ENCODE data around the gene RECQL. TPM values are rescaled to one million over a fixed set of nuclear protein-coding genes. Genes with fewer than 3 reads are reported as not detected.

RECQL gene
- total and polyA plus RNA-seq, 9 of the 15 experiments (the other 6 are each of a cell fraction or from before 2014, with no cell fraction given): 22.2 to 44.7 (median 28.5) TPM

GRCh38 chr12:21438643-21439042 is 62.8 kb downstream of the RECQL start:
- Histone ChIP-seq H3K4me1 (replicated peaks in 1 of 2; ENCODE audit: control insufficient read depth in 2 of 2, insufficient read depth in 2 of 2, low read length in 2 of 2) (peaks cover 0 to 6% of the 10 kb centered on the region in 2 experiments; a peak in 3 of 5 replicates), H4K20me1 (replicated peaks; ENCODE audit: control insufficient read depth, insufficient read depth, low read length) (no peaks in the 10 kb centered on the region), H3K79me2 (ENCODE audit: control insufficient read depth, insufficient read depth, low read length) (peaks cover 16% of the 10 kb centered on the region), H3K9ac (ENCODE audit: insufficient read depth in 1 of 2, low read depth in 2 of 2, low read length in 2 of 2) (peak overlapping the region in 1 of 2 experiments; percentile 94; a peak in 2 of 4 replicates), H3K9me1 (ENCODE audit: control insufficient read depth, insufficient read depth, low read length) (no peaks in the 10 kb centered on the region), H3K36me3 (ENCODE audit: control insufficient read depth, insufficient read depth, low read length) (no peaks in the 10 kb centered on the region), H2AFZ (ENCODE audit: low read depth, low read length) (peak overlapping the region; percentile 87), H3K27ac (ENCODE audit: extremely low read depth, low read depth, low read length) (peak overlapping the region; percentile 96), H3K9me3 (replicated peaks; ENCODE audit: control insufficient read depth, insufficient read depth, low read depth, low read length) (no peaks in the 10 kb centered on the region), H3K4me3 (peak overlapping the region; percentile 70), H3K4me2 (ENCODE audit: insufficient read depth, low read length) (peak overlapping the region; percentile 79), H3K27me3 (ENCODE audit: control insufficient read depth in 2 of 2, insufficient read depth in 2 of 2, low read length in 2 of 2) (no peaks in the 10 kb centered on the region)
- 4% methylated on average over 5 of the region's 5 CpGs for WGBS (ENCODE audit: insufficient coverage, low coverage, missing lambda C conversion rate)
- ChIA-PET POLR2A (interaction anchor here (1.2 to 1.6 kb wide), 2 partner anchors 8 to 20 kb away, joined by 4 to 5 read pairs; no protein-coding TSS in a partner anchor), CTCF (ENCODE audit: low intra/inter-chr PET ratio) (no interaction called here)
- ATAC-seq (peak; percentile 59), DNase-seq (ENCODE audit: extremely low read depth in 1 of 4, low spot score in 3 of 4) (peak in 1 of 4 experiments; percentile 24), FAIRE-seq (no peak)
- in situ Hi-C loops (cut with MboI): loop anchor here (5.0 kb wide), 1 partner anchor 126 kb away; no protein-coding TSS in a partner anchor
- peak in 1 of 2 experiments; percentile 34; a peak in 1 of 4 replicates for TF ChIP-seq FOXA3 (CRISPR knock-in tag; conservative IDR thresholded peaks at IDR 0.05 in 1 of 2, IDR thresholded peaks at IDR 0.05 in 1 of 2)
- TF ChIP-seq BHLHE40 (IDR thresholded peaks at IDR 0.05; ENCODE audit: low read length): no peak
- TF ChIP-seq ZBTB8A (IDR thresholded peaks at IDR 0.05; ENCODE audit: partially characterized antibody): no peak
- TF ChIP-seq ZFP91 (CRISPR knock-in tag; IDR thresholded peaks at IDR 0.05): no peak
- no peak for TF ChIP-seq CREM (IDR thresholded peaks at IDR 0.05; ENCODE audit: low read depth)
- no peak for TF ChIP-seq ZFPM2 (CRISPR knock-in tag; IDR thresholded peaks at IDR 0.05)
- no peak for TF ChIP-seq MCM7 (IDR thresholded peaks at IDR 0.05)
- no peak for TF ChIP-seq ZNF766 (CRISPR knock-in tag; conservative IDR thresholded peaks at IDR 0.05)
- BruUV-seq (replicated peaks): no TSS peak
- intact Hi-C loops (cut with micrococcal nuclease): loop anchor here (5.0 kb wide), 1 partner anchor 244 kb away; no protein-coding TSS in a partner anchor
